Astrocyte of the hippocampus (primary cell): ENCODE data around the gene NDUFA12.
"Not testable (repeated sequence)": the region's sequence is repeated elsewhere in the genome, so short reads cannot be mapped to it uniquely, and the experiment has no call there.

Experiments used
- DNase-seq: peaks from one replicate; pipeline ENCODE4 v3.0.0; 2011; ENCODE audit warnings: low read depth, low spot score

NDUFA12 gene

GRCh38 chr12:95003213-95003920 is at the start of gene NDUFA12:
Gene NDUFA12 (minus strand): TSS chr12:95003697. CDS start chr12:95003680, 17 bp downstream.
- DNase-seq: peak; percentile 99

GRCh38 chr12:95051241-95051640 is 47.7 kb upstream of the NDUFA12 start:
- DNase-seq: peak; percentile 11

- no peak for DNase-seq
Measured at GRCh38 chr12:95037906-95038305, 34.4 kb upstream of the NDUFA12 start.

GRCh38 chr12:95034750-95035149 is 31.3 kb upstream of the NDUFA12 start:
- no peak for DNase-seq

GRCh38 chr12:95022477-95022876 is 19.0 kb upstream of the NDUFA12 start:
- no peak for DNase-seq

GRCh38 chr12:95017482-95017881 is 14.0 kb upstream of the NDUFA12 start:
- no peak for DNase-seq

GRCh38 chr12:95016120-95016519 is 12.6 kb upstream of the NDUFA12 start:
- DNase-seq: no peak

GRCh38 chr12:95014554-95014953 is 11.1 kb upstream of the NDUFA12 start:
- DNase-seq: no peak

- no peak for DNase-seq
Measured at GRCh38 chr12:95006206-95006605, 2.7 kb upstream of the NDUFA12 start.

- DNase-seq: no peak
Measured at GRCh38 chr12:95004610-95005009, 1.1 kb upstream of the NDUFA12 start.

GRCh38 chr12:95003921-95004272 is 400 bp upstream of the NDUFA12 start:
- no peak for DNase-seq

GRCh38 chr12:95002754-95003153 is 743 bp downstream of the NDUFA12 start:
- no peak for DNase-seq

- no peak for DNase-seq
Measured at GRCh38 chr12:94998326-94998725, 5.2 kb downstream of the NDUFA12 start.

GRCh38 chr12:94997726-94998125 is 5.8 kb downstream of the NDUFA12 start:
- no peak for DNase-seq

GRCh38 chr12:94997061-94997460 is 6.4 kb downstream of the NDUFA12 start:
- no peak for DNase-seq

- peak; percentile 74 for DNase-seq
Measured at GRCh38 chr12:94994312-94994711, 9.2 kb downstream of the NDUFA12 start.

GRCh38 chr12:94993855-94994254 is 9.6 kb downstream of the NDUFA12 start:
- not testable (repeated sequence) for DNase-seq

- no peak for DNase-seq
Measured at GRCh38 chr12:94990222-94990621, 13.3 kb downstream of the NDUFA12 start.

GRCh38 chr12:94988471-94988870 is 15.0 kb downstream of the NDUFA12 start:
- DNase-seq: no peak

- DNase-seq: no peak
Measured at GRCh38 chr12:94987801-94988200, 15.7 kb downstream of the NDUFA12 start.

- no peak for DNase-seq
Measured at GRCh38 chr12:94987076-94987669, 16.3 kb downstream of the NDUFA12 start.

- not testable (repeated sequence) for DNase-seq
Measured at GRCh38 chr12:94985099-94985498, 18.4 kb downstream of the NDUFA12 start.

GRCh38 chr12:94983321-94983720 is 20.2 kb downstream of the NDUFA12 start:
- no peak for DNase-seq
